Activated naive CD8-positive, alpha-beta T cell (primary cell): ENCODE data around the gene GPR150.
"Not testable (repeated sequence)": the region's sequence is repeated elsewhere in the genome, so short reads cannot be mapped to it uniquely, and the experiment has no call there.

Experiments
- H3K27ac Mint-ChIP-seq: one replicate; pipeline ENCODE4 v1.8.0; 2021; ENCODE audit warnings: mixed read lengths
- H3K27me3 Mint-ChIP-seq: one replicate; pipeline ENCODE4 v1.8.0; 2021; ENCODE audit warnings: mixed read lengths
- H3K36me3 Mint-ChIP-seq: one replicate; pipeline ENCODE4 v1.8.0; 2021; ENCODE audit warnings: mixed read lengths
- H3K4me1 Mint-ChIP-seq: one replicate; pipeline ENCODE4 v1.8.0; 2021; ENCODE audit warnings: low read depth, mixed read lengths
- H3K4me3 Mint-ChIP-seq: one replicate; pipeline ENCODE4 v1.8.0; 2021; ENCODE audit warnings: mild to moderate bottlenecking, mixed read lengths
- H3K9me3 Mint-ChIP-seq: one replicate; pipeline ENCODE4 v1.8.0; 2021; ENCODE audit warnings: low read depth, mixed read lengths

The GPR150 gene

GRCh38 chr5:95631991-95632675 lies 12.2 kb downstream of the GPR150 start:
- Mint-ChIP-seq H3K36me3 (no peaks in the 10 kb centered on the region), H3K9me3 (no peaks in the 10 kb centered on the region), H3K4me1 (peaks cover 25% of the 10 kb centered on the region), H3K27me3 (no peaks in the 10 kb centered on the region), H3K27ac (peak overlapping the region; percentile 98), H3K4me3 (peak overlapping the region; percentile 33)

GRCh38 chr5:95632942-95633341 lies 13.1 kb downstream of the GPR150 start:
- H3K27me3 Mint-ChIP-seq, H3K9me3 Mint-ChIP-seq, H3K4me3 Mint-ChIP-seq, H3K36me3 Mint-ChIP-seq: not testable (repeated sequence)
- peaks cover 25% of the 10 kb centered on the region for H3K4me1 Mint-ChIP-seq
- H3K27ac Mint-ChIP-seq = peak overlapping the region; percentile 46

DNA sequence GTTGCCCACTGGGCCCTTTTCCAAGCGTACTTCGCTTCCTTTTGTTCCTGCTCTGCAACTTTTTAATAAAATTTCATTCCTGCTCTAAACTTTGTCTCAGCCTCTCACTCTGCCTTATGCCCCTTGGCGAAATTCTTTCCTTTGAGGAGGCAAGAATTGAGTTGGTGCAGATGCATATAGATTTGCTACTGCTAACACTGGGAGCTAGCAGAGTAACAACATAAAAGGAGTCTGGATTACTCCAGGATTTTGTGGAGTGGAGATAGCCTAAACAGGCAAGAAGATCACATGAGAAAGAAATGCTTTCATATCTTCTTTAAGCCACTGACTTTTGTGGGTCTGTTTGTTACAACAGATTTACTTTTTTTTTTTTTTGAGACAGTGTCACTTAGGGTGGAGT lies 13.8 kb downstream of the GPR150 start:
- Mint-ChIP-seq H3K27me3 (peaks cover 2% of the 10 kb centered on the region), H3K4me3 (no peak overlapping the region), H3K4me1 (peaks cover 27% of the 10 kb centered on the region), H3K36me3 (no peaks in the 10 kb centered on the region), H3K27ac (no peak overlapping the region), H3K9me3 (no peaks in the 10 kb centered on the region)

- Mint-ChIP-seq H3K4me3 (no peak overlapping the region), H3K9me3 (no peaks in the 10 kb centered on the region), H3K27ac (no peak overlapping the region), H3K4me1 (peaks cover 27% of the 10 kb centered on the region), H3K36me3 (no peaks in the 10 kb centered on the region), H3K27me3 (peaks cover 2% of the 10 kb centered on the region)
Observed at GRCh38 chr5:95634081-95634480, 14.2 kb downstream of the GPR150 start.

GRCh38 chr5:95638632-95639031 lies 18.7 kb downstream of the GPR150 start:
- Mint-ChIP-seq H3K9me3 (no peaks in the 10 kb centered on the region), H3K27ac (no peak overlapping the region), H3K4me3 (no peak overlapping the region), H3K27me3 (peaks cover 3% of the 10 kb centered on the region), H3K36me3 (no peaks in the 10 kb centered on the region), H3K4me1 (peaks cover 3% of the 10 kb centered on the region)

DNA sequence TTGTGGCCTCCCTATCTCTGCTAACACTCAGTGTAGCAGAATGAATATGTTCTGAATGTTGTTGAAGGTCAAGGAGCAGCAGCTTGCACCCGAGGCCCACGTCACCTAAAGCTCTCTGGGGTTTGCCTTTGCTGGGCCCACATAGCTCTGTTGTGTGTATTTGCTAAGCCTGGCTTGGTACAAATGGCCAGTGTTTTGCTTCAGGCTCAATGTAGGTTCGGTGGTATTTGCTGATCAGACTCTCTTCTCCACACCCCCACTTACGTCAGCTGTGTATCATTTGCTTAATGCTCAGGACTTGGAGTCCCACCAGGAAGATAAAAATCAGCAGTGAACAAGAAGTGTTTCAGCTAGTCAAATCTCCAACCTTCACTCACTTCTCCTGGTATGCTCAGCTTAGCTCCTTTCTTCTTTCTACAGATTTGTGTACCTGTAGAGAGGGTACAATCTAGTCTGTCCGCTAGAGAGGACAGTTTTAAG lies 21.9 kb downstream of the GPR150 start:
- no peak overlapping the region for H3K27ac Mint-ChIP-seq
- H3K9me3 Mint-ChIP-seq = no peaks in the 10 kb centered on the region
- no peaks in the 10 kb centered on the region for H3K36me3 Mint-ChIP-seq
- peaks cover 20% of the 10 kb centered on the region for H3K4me1 Mint-ChIP-seq
- no peak overlapping the region for H3K4me3 Mint-ChIP-seq
- H3K27me3 Mint-ChIP-seq = peaks cover 3% of the 10 kb centered on the region

DNA sequence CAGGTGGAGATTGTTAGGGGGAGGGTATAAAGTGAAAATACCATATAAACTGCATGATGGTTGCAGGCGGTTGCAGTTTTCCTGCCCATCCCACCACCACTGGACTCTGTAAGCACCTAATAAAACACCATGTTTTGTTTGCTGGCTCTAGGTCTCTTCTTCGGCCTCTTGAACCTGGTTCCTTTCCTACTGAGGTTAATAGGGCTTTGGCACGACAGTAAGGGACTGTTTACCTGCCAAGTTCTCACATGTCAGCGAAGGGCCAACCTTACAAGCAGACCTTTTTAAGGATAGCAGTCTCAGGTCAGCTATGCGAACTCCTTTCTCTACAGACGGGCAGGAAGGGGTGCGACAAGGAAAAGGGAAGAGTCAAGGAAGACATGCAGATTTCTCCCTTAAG lies 23.3 kb downstream of the GPR150 start:
- H3K27me3 Mint-ChIP-seq = peaks cover 3% of the 10 kb centered on the region
- H3K27ac Mint-ChIP-seq = no peak overlapping the region
- H3K9me3 Mint-ChIP-seq = no peaks in the 10 kb centered on the region
- H3K4me3 Mint-ChIP-seq = no peak overlapping the region
- H3K36me3 Mint-ChIP-seq = no peaks in the 10 kb centered on the region
- H3K4me1 Mint-ChIP-seq = peaks cover 29% of the 10 kb centered on the region

DNA sequence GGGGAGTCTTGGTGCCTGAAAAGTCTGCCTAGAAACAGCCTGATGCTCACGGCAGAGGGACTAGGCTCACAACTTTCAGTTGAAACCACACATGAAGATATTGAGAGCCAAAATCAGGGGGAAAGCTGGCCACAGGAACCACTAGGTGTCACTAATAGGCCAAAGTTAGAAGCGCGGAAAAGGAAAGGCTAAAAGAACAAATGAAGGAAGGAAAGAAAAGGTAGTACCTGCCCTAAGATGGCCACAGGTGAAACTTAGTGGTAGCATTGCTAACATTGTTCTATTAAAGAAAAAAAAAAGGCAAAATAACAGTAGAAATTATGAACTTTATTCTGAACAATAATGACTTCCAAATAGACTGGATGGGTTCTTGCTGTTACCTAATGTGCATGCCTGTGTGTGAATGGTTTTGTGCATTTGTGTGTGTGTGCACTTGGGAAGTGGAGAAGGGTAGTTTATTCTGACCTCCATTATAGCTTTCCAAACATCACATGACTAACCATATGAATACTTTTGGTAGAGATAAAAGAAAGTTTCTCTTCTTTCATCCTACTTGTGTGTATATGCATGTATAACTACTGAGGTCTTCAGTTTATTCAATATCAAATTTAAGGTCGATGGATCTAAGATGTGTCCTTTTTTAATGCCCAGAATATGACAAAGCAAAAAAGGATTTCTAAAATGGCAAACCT lies 24.6 kb downstream of the GPR150 start:
- peak overlapping the region; percentile 9 for H3K4me3 Mint-ChIP-seq
- no peaks in the 10 kb centered on the region for H3K36me3 Mint-ChIP-seq
- H3K9me3 Mint-ChIP-seq = no peaks in the 10 kb centered on the region
- H3K4me1 Mint-ChIP-seq = peaks cover 39% of the 10 kb centered on the region
- peak overlapping the region; percentile 78 for H3K27ac Mint-ChIP-seq
- H3K27me3 Mint-ChIP-seq = no peaks in the 10 kb centered on the region

GRCh38 chr5:95646226-95646568 lies 26.3 kb downstream of the GPR150 start:
- H3K27me3 Mint-ChIP-seq, H3K9me3 Mint-ChIP-seq, H3K36me3 Mint-ChIP-seq: not testable (repeated sequence)
- Mint-ChIP-seq H3K4me3 (peak overlapping the region; percentile 87), H3K4me1 (peaks cover 42% of the 10 kb centered on the region), H3K27ac (peak overlapping the region; percentile 88)

DNA sequence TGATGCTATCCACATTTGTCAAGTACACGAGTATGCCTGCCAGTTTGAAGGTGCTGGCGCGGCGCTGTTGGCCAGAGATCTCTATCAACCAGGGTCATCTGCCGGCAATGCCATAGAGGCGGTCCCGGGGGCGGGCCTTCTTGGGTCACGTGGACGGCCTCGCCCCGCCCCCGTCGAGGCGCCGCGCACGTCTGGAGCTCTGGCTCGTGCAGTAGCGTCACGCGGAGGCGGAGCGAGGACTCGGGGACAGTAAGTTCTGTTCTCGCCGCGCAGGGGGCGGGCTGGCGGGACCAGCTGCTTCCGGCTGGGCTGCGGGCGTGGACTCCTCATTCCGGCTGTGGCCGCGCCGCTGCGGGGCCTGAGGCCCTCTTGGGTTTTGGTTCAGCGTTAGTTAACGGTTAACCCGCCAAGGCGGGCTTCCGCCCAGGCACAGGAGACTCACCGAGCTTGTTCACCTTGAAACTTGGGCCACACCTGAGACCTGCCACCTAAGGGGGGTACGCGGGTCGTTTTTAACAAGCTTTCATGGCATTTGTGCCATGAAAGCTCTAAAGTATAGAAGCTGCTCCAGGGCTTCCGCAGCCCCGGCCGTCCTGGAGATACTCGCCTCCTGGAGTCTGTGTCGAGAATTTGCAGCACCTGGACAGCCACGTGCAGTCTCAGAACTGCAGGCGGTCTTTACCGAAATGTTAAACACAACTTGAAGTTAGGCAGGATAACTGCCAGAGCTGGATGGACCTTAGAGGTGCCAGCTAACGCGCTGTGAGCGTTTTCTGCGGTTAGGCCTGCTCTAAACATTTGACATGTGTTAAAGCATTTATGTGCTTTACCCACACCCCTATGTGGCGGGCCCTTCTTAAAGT lies 26.9 kb downstream of the GPR150 start, which contains the start of gene RFESD:
Gene RFESD (plus strand): TSS at position 209 of the 863 bp plus-strand sequence. CDS start 5,495 bp downstream, outside the sequence.
- Mint-ChIP-seq H3K4me1 (peaks cover 42% of the 10 kb centered on the region), H3K27me3 (no peaks in the 10 kb centered on the region), H3K27ac (peak within 1 kb of the TSS; percentile 93), H3K9me3 (no peaks in the 10 kb centered on the region), H3K36me3 (peaks cover 2% of the 10 kb centered on the region), H3K4me3 (peak within 1 kb of the TSS; percentile 87)

DNA sequence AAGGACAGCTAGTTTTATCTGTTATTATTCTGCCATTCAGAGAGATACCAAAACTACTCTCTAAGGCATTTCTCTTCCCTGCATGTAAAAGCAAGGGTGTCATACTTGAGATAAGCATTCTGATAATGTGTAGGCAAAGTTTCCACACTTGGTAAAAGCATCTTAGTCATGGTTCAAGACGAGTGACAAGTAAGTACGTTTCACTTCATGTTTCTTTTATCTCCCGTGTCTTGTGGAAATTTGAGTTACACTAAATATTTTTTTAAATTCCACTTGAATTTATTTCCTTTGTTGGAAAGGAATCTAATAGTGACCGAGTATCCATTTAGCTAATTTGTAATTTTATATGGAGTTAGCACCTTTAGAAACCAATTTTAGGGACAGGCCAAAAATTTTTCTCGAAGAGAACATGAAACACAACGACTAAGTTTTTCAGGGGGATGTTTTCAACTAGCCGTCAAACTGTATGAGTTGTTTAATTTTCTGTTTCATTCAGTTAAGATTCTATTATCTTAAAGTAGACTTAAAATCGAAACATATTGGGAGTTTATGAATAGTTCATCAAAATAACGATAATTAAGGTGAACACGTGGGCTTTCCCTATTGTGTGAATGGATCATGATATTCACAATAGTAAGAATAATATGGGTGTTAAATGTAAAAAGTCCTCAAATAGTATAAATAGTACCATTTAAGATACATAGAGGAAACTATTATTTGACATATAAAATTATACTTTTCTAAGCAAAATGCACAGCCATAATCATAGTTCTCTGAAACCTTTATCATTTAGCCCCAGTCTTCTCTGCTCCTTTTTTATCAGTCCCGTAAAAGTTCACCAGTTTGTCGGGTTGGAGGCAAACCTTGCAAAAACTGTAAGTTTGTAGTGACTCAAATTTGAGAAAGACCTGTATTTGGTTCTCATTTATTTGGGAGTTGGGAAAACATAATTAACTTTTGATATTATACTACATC lies 28.3 kb downstream of the GPR150 start:
- Mint-ChIP-seq H3K4me1 (peaks cover 42% of the 10 kb centered on the region), H3K4me3 (peak overlapping the region; percentile 78), H3K27me3 (no peaks in the 10 kb centered on the region), H3K36me3 (peaks cover 6% of the 10 kb centered on the region), H3K27ac (peak overlapping the region; percentile 93), H3K9me3 (no peaks in the 10 kb centered on the region)

DNA sequence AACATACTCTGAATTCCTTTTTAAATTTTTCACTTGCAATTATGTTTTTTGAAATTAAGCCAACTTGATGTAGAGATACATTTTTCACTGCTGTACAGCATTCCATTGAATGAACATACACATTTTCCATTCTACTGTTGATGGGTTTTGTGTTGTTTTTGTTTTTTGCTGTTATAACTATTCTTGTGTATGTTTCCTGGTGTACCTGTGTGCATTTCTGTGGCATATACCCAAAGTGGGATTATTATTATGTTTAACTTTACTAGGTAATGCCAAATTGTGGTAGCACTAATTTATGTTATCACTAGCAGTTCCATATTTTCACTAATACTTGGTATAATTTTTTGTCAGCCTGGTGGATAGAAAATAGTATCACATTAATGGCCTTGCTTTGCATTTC lies 29.4 kb downstream of the GPR150 start:
- peaks cover 38% of the 10 kb centered on the region for H3K4me1 Mint-ChIP-seq
- peak overlapping the region; percentile 64 for H3K27ac Mint-ChIP-seq
- H3K9me3 Mint-ChIP-seq = no peaks in the 10 kb centered on the region
- H3K4me3 Mint-ChIP-seq = no peak overlapping the region
- no peaks in the 10 kb centered on the region for H3K27me3 Mint-ChIP-seq
- H3K36me3 Mint-ChIP-seq = peaks cover 6% of the 10 kb centered on the region

GRCh38 chr5:95649842-95650620 lies 30.1 kb downstream of the GPR150 start:
- Mint-ChIP-seq H3K27me3 (no peaks in the 10 kb centered on the region), H3K27ac (peak overlapping the region; percentile 64), H3K4me3 (no peak overlapping the region), H3K9me3 (no peaks in the 10 kb centered on the region), H3K4me1 (peaks cover 32% of the 10 kb centered on the region), H3K36me3 (peaks cover 6% of the 10 kb centered on the region)
